ENCODE data around the gene CFAP77. TPM values are rescaled to one million over a fixed set of nuclear protein-coding genes. Genes with fewer than 3 reads are reported as not detected.

The CFAP77 gene
- polyA plus RNA-seq, 1 donor from 2014 or later, result not detected

DNA sequence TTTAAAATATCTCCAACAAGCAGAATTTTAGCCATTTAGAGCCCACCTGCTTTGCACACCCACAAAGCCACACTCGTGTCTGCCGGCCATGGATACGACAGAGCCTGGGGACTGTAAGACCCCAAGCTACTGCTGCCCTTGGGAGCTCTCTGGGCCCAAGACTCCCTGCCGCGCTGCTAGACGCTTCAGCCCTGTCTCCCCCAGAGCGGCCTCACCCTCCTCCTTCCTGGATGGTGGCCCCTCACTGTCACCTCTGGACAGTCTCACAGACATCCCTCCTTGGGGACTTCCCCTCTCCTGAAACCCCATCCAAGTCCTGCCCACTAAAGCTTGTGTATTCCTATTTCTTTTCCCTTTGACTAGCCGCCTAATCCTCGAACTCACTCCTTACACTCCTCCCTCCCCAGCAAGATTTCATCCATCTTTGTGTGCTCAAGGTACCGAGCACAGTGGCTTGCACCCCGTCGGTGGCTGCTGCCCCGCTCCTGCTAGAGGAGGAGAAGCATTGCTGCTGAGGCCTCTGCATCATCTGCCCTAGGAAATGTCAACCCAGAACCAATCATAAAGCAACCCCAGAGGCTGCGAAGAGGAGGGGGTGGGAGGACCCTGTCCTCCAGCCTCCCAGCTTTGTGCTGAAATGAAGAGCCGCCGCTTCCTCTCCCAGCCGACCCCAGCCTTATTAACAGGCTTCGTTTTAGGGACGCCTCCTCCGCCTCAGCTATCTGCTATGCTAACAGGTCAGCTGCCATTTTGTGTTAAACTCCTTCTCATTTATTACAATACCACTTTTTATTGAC lies 71.2 kb downstream of the CFAP77 start:
- TF ChIP-seq TAF1 (IDR thresholded peaks at IDR 0.05; ENCODE audit: low read depth) (no peak), MXI1 (conservative IDR thresholded peaks at IDR 0.05; ENCODE audit: poor library complexity, severe bottlenecking) (no peak), EZH2 (IDR thresholded peaks at IDR 0.05; ENCODE audit: borderline replicate concordance, insufficient read depth, low read length, poor library complexity, severe bottlenecking) (no peak), RAD21 (conservative IDR thresholded peaks at IDR 0.05) (no peak), EP300 (conservative IDR thresholded peaks at IDR 0.05; ENCODE audit: poor library complexity, severe bottlenecking) (no peak), POLR2AphosphoS5 (IDR thresholded peaks at IDR 0.05) (no peak), SMC3 (conservative IDR thresholded peaks at IDR 0.05; ENCODE audit: poor library complexity) (no peak)
- TF ChIP-seq, protein P1, sequence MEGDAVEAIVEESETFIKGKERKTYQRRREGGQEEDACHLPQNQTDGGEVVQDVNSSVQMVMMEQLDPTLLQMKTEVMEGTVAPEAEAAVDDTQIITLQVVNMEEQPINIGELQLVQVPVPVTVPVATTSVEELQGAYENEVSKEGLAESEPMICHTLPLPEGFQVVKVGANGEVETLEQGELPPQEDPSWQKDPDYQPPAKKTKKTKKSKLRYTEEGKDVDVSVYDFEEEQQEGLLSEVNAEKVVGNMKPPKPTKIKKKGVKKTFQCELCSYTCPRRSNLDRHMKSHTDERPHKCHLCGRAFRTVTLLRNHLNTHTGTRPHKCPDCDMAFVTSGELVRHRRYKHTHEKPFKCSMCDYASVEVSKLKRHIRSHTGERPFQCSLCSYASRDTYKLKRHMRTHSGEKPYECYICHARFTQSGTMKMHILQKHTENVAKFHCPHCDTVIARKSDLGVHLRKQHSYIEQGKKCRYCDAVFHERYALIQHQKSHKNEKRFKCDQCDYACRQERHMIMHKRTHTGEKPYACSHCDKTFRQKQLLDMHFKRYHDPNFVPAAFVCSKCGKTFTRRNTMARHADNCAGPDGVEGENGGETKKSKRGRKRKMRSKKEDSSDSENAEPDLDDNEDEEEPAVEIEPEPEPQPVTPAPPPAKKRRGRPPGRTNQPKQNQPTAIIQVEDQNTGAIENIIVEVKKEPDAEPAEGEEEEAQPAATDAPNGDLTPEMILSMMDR (IDR thresholded peaks at IDR 0.05; ENCODE audit: poor library complexity, severe bottlenecking), result no peak
- TF ChIP-seq, protein P2, sequence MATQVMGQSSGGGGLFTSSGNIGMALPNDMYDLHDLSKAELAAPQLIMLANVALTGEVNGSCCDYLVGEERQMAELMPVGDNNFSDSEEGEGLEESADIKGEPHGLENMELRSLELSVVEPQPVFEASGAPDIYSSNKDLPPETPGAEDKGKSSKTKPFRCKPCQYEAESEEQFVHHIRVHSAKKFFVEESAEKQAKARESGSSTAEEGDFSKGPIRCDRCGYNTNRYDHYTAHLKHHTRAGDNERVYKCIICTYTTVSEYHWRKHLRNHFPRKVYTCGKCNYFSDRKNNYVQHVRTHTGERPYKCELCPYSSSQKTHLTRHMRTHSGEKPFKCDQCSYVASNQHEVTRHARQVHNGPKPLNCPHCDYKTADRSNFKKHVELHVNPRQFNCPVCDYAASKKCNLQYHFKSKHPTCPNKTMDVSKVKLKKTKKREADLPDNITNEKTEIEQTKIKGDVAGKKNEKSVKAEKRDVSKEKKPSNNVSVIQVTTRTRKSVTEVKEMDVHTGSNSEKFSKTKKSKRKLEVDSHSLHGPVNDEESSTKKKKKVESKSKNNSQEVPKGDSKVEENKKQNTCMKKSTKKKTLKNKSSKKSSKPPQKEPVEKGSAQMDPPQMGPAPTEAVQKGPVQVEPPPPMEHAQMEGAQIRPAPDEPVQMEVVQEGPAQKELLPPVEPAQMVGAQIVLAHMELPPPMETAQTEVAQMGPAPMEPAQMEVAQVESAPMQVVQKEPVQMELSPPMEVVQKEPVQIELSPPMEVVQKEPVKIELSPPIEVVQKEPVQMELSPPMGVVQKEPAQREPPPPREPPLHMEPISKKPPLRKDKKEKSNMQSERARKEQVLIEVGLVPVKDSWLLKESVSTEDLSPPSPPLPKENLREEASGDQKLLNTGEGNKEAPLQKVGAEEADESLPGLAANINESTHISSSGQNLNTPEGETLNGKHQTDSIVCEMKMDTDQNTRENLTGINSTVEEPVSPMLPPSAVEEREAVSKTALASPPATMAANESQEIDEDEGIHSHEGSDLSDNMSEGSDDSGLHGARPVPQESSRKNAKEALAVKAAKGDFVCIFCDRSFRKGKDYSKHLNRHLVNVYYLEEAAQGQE (IDR thresholded peaks at IDR 0.05; ENCODE audit: borderline replicate concordance), result no peak
- Histone ChIP-seq H3K27me3 (ENCODE audit: insufficient read depth, low read depth, low read length) (no peaks in the 10 kb centered on the region), H2AFZ (ENCODE audit: low read depth, low read length) (no peak overlapping the region)

DNA sequence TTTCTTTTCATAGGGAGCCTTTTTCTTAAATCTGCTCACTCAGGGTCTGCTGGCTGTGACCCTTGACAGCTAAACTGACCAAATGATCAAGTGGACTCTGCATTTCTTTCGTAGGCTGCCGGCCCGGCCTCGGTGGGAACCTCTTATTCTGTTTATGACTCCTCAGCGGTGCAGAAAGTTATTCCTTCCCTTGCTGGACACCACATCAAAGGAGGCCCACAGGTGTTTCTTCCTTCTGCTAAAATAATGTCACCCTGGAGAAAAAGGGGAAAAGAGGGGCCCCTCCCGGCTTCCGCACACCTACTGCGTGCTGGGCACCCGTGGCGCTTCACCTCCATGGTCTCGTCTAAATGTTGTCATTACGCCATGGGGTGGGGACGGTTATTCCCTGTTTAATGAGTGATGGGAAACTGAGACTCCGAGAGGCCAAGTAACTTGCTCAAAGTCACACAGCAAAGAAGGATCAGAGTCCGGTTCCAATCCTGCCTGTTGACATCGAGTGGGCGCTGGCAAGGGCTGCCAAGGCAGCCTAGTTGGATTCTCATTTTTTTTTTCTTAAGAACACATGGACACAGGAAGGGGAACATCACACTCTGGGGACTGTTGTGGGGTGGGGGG lies 72.3 kb downstream of the CFAP77 start:
- Histone ChIP-seq H3K27me3 (ENCODE audit: insufficient read depth, low read depth, low read length) (no peaks in the 10 kb centered on the region), H3K79me2 (replicated peaks; ENCODE audit: insufficient read depth, low read length) (no peaks in the 10 kb centered on the region), H3K36me3 (ENCODE audit: insufficient read depth, low read length) (no peaks in the 10 kb centered on the region), H3K27ac (ENCODE audit: low read length) (no peak overlapping the region), H3K9ac (ENCODE audit: low read length) (no peak overlapping the region), H4K20me1 (ENCODE audit: insufficient read depth) (no peaks in the 10 kb centered on the region), H3K9me3 (ENCODE audit: low read length) (no peaks in the 10 kb centered on the region), H3F3A (ENCODE audit: insufficient read depth, low read length, poor library complexity, severe bottlenecking) (no peaks in the 10 kb centered on the region), H3K4me2 (ENCODE audit: low read length) (no peak overlapping the region), H3K9me2 (ENCODE audit: insufficient read depth, low read length) (no peaks in the 10 kb centered on the region), H3K4me3 (ENCODE audit: low read length) (no peak overlapping the region), H2AFZ (ENCODE audit: low read depth, low read length) (no peak overlapping the region)
- TF ChIP-seq, protein P2 (IDR thresholded peaks at IDR 0.05; ENCODE audit: borderline replicate concordance), result no peak
- TF ChIP-seq EZH2 (IDR thresholded peaks at IDR 0.05; ENCODE audit: borderline replicate concordance, insufficient read depth, low read length, poor library complexity, severe bottlenecking), result no peak
- TF ChIP-seq SMC3 (conservative IDR thresholded peaks at IDR 0.05; ENCODE audit: poor library complexity), result no peak

More for the DNA sequence above, 71.2 kb downstream of the CFAP77 start:
- Histone ChIP-seq H3K9me3 (ENCODE audit: low read length) (no peaks in the 10 kb centered on the region), H4K20me1 (ENCODE audit: insufficient read depth) (no peaks in the 10 kb centered on the region), H3K4me2 (ENCODE audit: low read length) (no peak overlapping the region), H3K79me2 (replicated peaks; ENCODE audit: insufficient read depth, low read length) (no peaks in the 10 kb centered on the region), H3K4me3 (ENCODE audit: low read length) (no peak overlapping the region), H3K36me3 (ENCODE audit: insufficient read depth, low read length) (no peaks in the 10 kb centered on the region), H3K9me2 (ENCODE audit: insufficient read depth, low read length) (no peaks in the 10 kb centered on the region), H3K27ac (ENCODE audit: low read length) (no peak overlapping the region), H3F3A (ENCODE audit: insufficient read depth, low read length, poor library complexity, severe bottlenecking) (no peaks in the 10 kb centered on the region), H3K9ac (ENCODE audit: low read length) (no peak overlapping the region)
